HEK293 (cell line): ENCODE measurements around the gene ATPAF2.
A peak's percentile ranks its signal among the peaks of the same experiment; 100 is the strongest.

Experiments used
- CTCF ChIA-PET: fragments of 350-600 bp; formaldehyde crosslinking; extraction: SDS; loops from one replicate; lab custom pipeline; 2021; ENCODE audit warnings: antibody characterized with exemption; lab: Yijun Ruan, JAX
- POLR2A ChIA-PET: fragments of 300-600 bp; formaldehyde crosslinking; extraction: SDS; loops from one replicate; lab custom pipeline; 2020; ENCODE audit warnings: antibody characterized with exemption, inconsistent platforms; lab: Yijun Ruan, JAX
- H3K27ac ChIP-seq: fragments of 200-500 bp; sonication (Bioruptor generic); 2 replicates; pipeline ENCODE4 v1.5.1; 2014; ENCODE audit warnings: low read depth, low read length, control low read depth, inconsistent platforms; ENCODE audit errors: extremely low read depth
- H3K36me3 ChIP-seq, 2 experiments: fragments of 200-500 bp in 1 of 2; sonication (Bioruptor generic) in 1 of 2; 1 replicate in 1 of 2; 2 replicates in 1 of 2; pipeline ENCODE4 v1.5.1; 2014 to 2017; ENCODE audit warnings: inconsistent platforms in 2 of 2, low read length in 2 of 2; ENCODE audit not compliant: control insufficient read depth in 2 of 2, insufficient read depth in 1 of 2
- H3K4me1 ChIP-seq: fragments of 200-500 bp; sonication (Bioruptor generic); 2 replicates; pipeline ENCODE4 v1.5.1; 2014; ENCODE audit warnings: mild to moderate bottlenecking, low read length, inconsistent platforms; ENCODE audit not compliant: control insufficient read depth, insufficient read depth
- H3K4me3 ChIP-seq: 2 replicates; pipeline ENCODE4 v1.5.1; 2011; ENCODE audit warnings: low read depth, mild to moderate bottlenecking, control low read depth, low read length, moderate library complexity
- H3K9me3 ChIP-seq: fragments of 200-500 bp; sonication (Bioruptor generic); 2 replicates; pipeline ENCODE4 v1.5.1; 2014; ENCODE audit warnings: low read depth, low read length, inconsistent platforms; ENCODE audit not compliant: control insufficient read depth, insufficient read depth
- EGR2 ChIP-seq: fragments of 450-650 bp; formaldehyde crosslinking; IDR thresholded peaks from 2 replicates; pipeline ENCODE4 v1.5.1; 2016; ENCODE audit warnings: low read depth, missing biosample characterization, missing genetic modification characterization
- HOXA7 ChIP-seq: sonication (generic); formaldehyde crosslinking; IDR thresholded peaks from 2 replicates; pipeline ENCODE4 v1.8.1; 2022; ENCODE audit warnings: missing genetic modification reagents, borderline replicate concordance
- PRDM1 ChIP-seq: fragments of 450-650 bp; formaldehyde crosslinking; IDR thresholded peaks from 2 replicates; pipeline ENCODE4; 2016; ENCODE audit warnings: missing biosample characterization, missing genetic modification characterization
- ZFHX2 ChIP-seq: fragments of 450-650 bp; formaldehyde crosslinking; conservative IDR thresholded peaks from 2 replicates; pipeline ENCODE4 v1.5.1; 2016; ENCODE audit warnings: missing biosample characterization, missing genetic modification characterization
- ZFP37 ChIP-seq: fragments of 450-650 bp; formaldehyde crosslinking; IDR thresholded peaks from 2 replicates; pipeline ENCODE4 v1.5.1; 2016; ENCODE audit warnings: missing biosample characterization, missing genetic modification characterization
- ZNF121 ChIP-seq: fragments of 450-650 bp; formaldehyde crosslinking; IDR thresholded peaks from 2 replicates; pipeline ENCODE4 v1.5.1; 2016; ENCODE audit warnings: missing biosample characterization, missing genetic modification characterization
- ZNF341 ChIP-seq: fragments of 450-650 bp; formaldehyde crosslinking; IDR thresholded peaks from 2 replicates; pipeline ENCODE4; 2016; ENCODE audit warnings: low read depth, missing biosample characterization, missing genetic modification characterization
- ZNF600 ChIP-seq: fragments of 450-650 bp; formaldehyde crosslinking; IDR thresholded peaks from 2 replicates; pipeline ENCODE4 v1.5.1; 2016; ENCODE audit warnings: missing biosample characterization, missing genetic modification characterization
- TF ChIP-seq, protein P1 (sequence below): fragments of 450-650 bp; formaldehyde crosslinking; IDR thresholded peaks from 2 replicates; pipeline ENCODE4 v1.5.1; 2016; ENCODE audit warnings: missing biosample characterization, missing genetic modification characterization, borderline replicate concordance
- TF ChIP-seq, protein P2 (sequence below): fragments of 450-650 bp; formaldehyde crosslinking; IDR thresholded peaks from 2 replicates; pipeline ENCODE4 v1.5.1; 2017; ENCODE audit warnings: missing biosample characterization, missing genetic modification characterization
- TF ChIP-seq, protein P3 (sequence below): fragments of 450-650 bp; formaldehyde crosslinking; IDR thresholded peaks from 2 replicates; pipeline ENCODE4 v1.5.1; 2017; ENCODE audit warnings: missing biosample characterization, mild to moderate bottlenecking, missing genetic modification characterization, moderate library complexity

Gene ATPAF2

DNA sequence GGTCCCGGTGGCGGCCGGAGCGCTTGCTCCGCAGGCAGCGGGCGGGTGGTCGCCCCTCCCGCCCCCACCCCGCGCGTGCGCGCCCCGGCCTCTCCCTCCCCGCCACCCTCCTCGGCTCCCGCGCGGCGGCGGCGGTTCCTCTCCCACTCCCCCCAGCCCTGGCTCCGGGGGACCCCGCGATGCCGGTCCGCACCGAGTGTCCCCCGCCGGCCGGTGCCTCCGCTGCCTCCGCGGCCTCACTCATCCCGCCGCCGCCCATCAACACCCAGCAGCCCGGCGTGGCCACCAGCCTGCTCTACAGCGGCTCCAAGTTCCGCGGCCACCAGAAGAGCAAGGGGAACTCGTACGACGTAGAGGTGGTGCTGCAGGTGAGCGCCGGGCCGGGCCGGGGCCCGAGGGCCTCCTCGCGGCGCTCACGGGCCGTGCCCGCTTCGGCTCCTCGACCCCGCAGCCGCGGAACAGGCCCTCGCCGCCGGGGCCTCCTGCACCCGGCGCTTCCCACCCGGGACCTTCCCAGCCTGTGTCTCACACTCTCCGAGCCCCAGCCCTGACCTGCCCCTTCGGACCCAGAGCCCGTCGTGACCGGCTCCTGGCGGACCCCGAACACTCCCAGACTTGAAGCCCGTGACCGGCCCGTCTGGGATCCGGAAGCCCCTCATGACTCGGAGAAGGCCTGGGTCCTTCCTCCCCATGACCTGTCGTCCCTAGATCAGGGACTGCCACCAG, 730 bp upstream of the ATPAF2 start (continued):
- no peak for TF ChIP-seq ZNF121 (tag by site-specific recombination)
- peak; percentile 73 for TF ChIP-seq ZNF341
- TF ChIP-seq, protein P1, sequence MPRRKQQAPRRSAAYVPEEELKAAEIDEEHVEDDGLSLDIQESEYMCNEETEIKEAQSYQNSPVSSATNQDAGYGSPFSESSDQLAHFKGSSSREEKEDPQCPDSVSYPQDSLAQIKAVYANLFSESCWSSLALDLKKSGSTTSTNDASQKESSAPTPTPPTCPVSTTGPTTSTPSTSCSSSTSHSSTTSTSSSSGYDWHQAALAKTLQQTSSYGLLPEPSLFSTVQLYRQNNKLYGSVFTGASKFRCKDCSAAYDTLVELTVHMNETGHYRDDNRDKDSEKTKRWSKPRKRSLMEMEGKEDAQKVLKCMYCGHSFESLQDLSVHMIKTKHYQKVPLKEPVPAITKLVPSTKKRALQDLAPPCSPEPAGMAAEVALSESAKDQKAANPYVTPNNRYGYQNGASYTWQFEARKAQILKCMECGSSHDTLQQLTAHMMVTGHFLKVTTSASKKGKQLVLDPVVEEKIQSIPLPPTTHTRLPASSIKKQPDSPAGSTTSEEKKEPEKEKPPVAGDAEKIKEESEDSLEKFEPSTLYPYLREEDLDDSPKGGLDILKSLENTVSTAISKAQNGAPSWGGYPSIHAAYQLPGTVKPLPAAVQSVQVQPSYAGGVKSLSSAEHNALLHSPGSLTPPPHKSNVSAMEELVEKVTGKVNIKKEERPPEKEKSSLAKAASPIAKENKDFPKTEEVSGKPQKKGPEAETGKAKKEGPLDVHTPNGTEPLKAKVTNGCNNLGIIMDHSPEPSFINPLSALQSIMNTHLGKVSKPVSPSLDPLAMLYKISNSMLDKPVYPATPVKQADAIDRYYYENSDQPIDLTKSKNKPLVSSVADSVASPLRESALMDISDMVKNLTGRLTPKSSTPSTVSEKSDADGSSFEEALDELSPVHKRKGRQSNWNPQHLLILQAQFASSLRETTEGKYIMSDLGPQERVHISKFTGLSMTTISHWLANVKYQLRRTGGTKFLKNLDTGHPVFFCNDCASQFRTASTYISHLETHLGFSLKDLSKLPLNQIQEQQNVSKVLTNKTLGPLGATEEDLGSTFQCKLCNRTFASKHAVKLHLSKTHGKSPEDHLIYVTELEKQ (tag by site-specific recombination), result no peak
- TF ChIP-seq, protein P2, sequence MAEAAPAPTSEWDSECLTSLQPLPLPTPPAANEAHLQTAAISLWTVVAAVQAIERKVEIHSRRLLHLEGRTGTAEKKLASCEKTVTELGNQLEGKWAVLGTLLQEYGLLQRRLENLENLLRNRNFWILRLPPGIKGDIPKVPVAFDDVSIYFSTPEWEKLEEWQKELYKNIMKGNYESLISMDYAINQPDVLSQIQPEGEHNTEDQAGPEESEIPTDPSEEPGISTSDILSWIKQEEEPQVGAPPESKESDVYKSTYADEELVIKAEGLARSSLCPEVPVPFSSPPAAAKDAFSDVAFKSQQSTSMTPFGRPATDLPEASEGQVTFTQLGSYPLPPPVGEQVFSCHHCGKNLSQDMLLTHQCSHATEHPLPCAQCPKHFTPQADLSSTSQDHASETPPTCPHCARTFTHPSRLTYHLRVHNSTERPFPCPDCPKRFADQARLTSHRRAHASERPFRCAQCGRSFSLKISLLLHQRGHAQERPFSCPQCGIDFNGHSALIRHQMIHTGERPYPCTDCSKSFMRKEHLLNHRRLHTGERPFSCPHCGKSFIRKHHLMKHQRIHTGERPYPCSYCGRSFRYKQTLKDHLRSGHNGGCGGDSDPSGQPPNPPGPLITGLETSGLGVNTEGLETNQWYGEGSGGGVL, result peak; percentile 62

DNA sequence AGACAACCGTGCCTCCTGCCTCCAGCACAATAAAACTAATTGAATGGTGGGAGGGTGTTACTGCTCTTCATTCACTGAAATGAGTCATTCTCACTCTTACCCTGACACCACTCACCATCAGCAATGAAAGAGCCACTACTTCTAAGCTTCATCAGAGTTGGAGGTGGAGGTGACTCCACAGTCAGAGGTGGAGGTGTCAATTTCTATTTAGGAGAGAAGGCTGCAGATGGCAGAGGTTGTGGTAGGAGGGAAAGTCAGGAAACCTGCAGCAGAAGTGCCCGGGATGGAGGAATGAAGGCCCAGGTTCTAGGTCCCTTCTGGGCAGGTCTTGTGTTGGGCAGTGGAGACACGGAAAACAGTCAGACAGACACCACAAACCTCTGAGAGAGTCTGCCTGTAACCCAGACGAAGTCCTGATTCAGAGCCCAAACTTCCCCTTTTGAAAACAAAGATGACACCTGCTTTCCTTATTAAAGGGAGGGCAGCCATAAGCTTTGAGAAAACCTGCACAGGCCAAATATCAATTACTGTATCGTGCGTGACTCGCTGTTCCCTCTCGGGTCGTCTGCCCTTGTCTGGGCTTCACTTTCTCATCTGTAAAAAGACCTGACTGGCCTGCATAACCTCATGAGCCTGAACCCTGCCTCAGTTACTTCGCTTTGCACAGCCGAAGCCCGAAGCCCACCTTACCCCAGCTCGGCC, 668 bp downstream of the ATPAF2 start:
- H3K27ac ChIP-seq, result peak overlapping the region; percentile 59; the same call in 1 of the 2 replicates
- ChIA-PET CTCF (interaction anchor here (0.6 to 8.1 kb wide), 6 partner anchors 120 to 1532 kb away, joined by 3 to 54 read pairs (median 4); no protein-coding TSS in a partner anchor), POLR2A (interaction anchor here (0.6 to 1.0 kb wide), 3 partner anchors 31 to 75 kb away, joined by 3 read pairs; partner anchors contain the start of genes DRC3 and TOM1L2)
- H3K36me3 ChIP-seq, result peaks cover 0 to 4% of the 10 kb centered on the region in 2 experiments; a peak in 2 of 3 replicates
- TF ChIP-seq ZNF341 (peak; percentile 80), EGR2 (peak; percentile 78), PRDM1 (tag by site-specific recombination) (peak; percentile 67), ZFHX2 (tag by site-specific recombination) (peak; percentile 65), HOXA7 (CRISPR knock-in tag) (no peak), ZFP37 (tag by site-specific recombination) (peak; percentile 31; the same call in 1 of the 2 replicates), ZNF600 (tag by site-specific recombination) (0 out of 2 replicates have a peak, but pooled peaks have one; percentile 51)
- TF ChIP-seq, protein P2, result no peak
- TF ChIP-seq, protein P3, sequence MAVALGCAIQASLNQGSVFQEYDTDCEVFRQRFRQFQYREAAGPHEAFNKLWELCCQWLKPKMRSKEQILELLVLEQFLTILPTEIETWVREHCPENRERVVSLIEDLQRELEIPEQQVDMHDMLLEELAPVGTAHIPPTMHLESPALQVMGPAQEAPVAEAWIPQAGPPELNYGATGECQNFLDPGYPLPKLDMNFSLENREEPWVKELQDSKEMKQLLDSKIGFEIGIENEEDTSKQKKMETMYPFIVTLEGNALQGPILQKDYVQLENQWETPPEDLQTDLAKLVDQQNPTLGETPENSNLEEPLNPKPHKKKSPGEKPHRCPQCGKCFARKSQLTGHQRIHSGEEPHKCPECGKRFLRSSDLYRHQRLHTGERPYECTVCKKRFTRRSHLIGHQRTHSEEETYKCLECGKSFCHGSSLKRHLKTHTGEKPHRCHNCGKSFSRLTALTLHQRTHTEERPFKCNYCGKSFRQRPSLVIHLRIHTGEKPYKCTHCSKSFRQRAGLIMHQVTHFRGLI (tag by site-specific recombination), result peak; percentile 75
- peak overlapping the region; percentile 90 for H3K4me3 ChIP-seq
- H3K4me1 ChIP-seq, result peaks cover 25% of the 10 kb centered on the region
- no peaks in the 10 kb centered on the region for H3K9me3 ChIP-seq
